K562 (cell line): ENCODE data around the gene FOS. TPM values are rescaled to one million over a fixed set of nuclear protein-coding genes. Genes with fewer than 3 reads are reported as not detected.

Experiments used
- CSDE1 ChIP-seq, 2 experiments: fragments of 450-650 bp; IDR thresholded peaks; 2 replicates each; pipeline ENCODE4 v1.6.1; 2016; ENCODE audit warnings: mild to moderate bottlenecking in 1 of 2
- HCFC1 ChIP-seq: IDR thresholded peaks from 2 replicates; pipeline ENCODE4 v1.6.1; 2012; ENCODE audit warnings: low read depth, low read length, improper control_type of control experiment
- MAFF ChIP-seq: IDR thresholded peaks from 2 replicates; pipeline ENCODE4 v1.6.1; 2012; ENCODE audit warnings: low read length, improper control_type of control experiment
- MAX ChIP-seq: sonication (generic); formaldehyde crosslinking; IDR thresholded peaks from 2 replicates; pipeline ENCODE4 v1.9.0; 2022; ENCODE audit warnings: mild to moderate bottlenecking, missing genetic modification reagents
- MEF2A ChIP-seq: IDR thresholded peaks from 2 replicates; pipeline ENCODE4 v1.6.1; 2011; ENCODE audit warnings: low read depth, mild to moderate bottlenecking, low read length, moderate library complexity; ENCODE audit not compliant: control insufficient read depth
- PREB ChIP-seq: sonication (generic); formaldehyde crosslinking; IDR thresholded peaks from 2 replicates; pipeline ENCODE4 v1.8.1; 2023; ENCODE audit warnings: mild to moderate bottlenecking, missing genetic modification reagents
- PRPF4 ChIP-seq: fragments of 200-400 bp; formaldehyde crosslinking; IDR thresholded peaks from one replicate; pipeline ENCODE4 v1.6.1; 2017; ENCODE audit warnings: low read length, low read depth, mild to moderate bottlenecking; ENCODE audit not compliant: insufficient read depth, poor library complexity, severe bottlenecking
- RB1 ChIP-seq: fragments of 450-650 bp; IDR thresholded peaks from 2 replicates; pipeline ENCODE4 v1.6.1; 2017; ENCODE audit warnings: low read depth, mild to moderate bottlenecking
- RCOR1 ChIP-seq, 2 experiments: IDR thresholded peaks; 2 replicates each; pipeline ENCODE4 v1.6.1; 2012; ENCODE audit warnings: low read depth in 2 of 2, low read length in 2 of 2, borderline replicate concordance in 1 of 2, improper control_type of control experiment in 1 of 2
- SMARCA5 ChIP-seq: fragments of 450-650 bp; IDR thresholded peaks from 2 replicates; pipeline ENCODE4 v1.6.1; 2016
- polyA plus RNA-seq, 8 experiments: library from polyadenylated mRNA; depleted of rRNA in 4 of 8; stranded (reverse) in 5 of 8; unstranded in 3 of 8; fragments of >200 nt; fragmentation: Nextera tagmentation in 2 of 8; fragmentation: Illumina TruSeq in 1 of 8; extraction: Ambion mirVana in 2 of 8; extraction: Trizol in 1 of 8; gene quantifications; 2 replicates each; pipeline versions ENCODE4 v1.2.1 to v1.2.3, GENCODE V29; 2011 to 2014; ENCODE audit warnings: inconsistent platforms in 1 of 8, missing spikeins in 1 of 8
- total RNA-seq, 7 experiments: library from RNA; depleted of rRNA in 6 of 7; stranded (reverse); fragments of >200 nt in 6 of 7; fragmentation: Illumina TruSeq in 2 of 7; extraction: Trizol in 2 of 7; gene quantifications; 2 replicates each; pipeline versions ENCODE4 v1.2.1 to v1.2.3, GENCODE V29; 2011 to 2021; ENCODE audit warnings: low replicate concordance in 1 of 7
- TF ChIP-seq, protein P1 (sequence below): sonication (generic); formaldehyde crosslinking; IDR thresholded peaks from 2 replicates; pipeline ENCODE4 v1.8.0; 2023; ENCODE audit warnings: missing genetic modification reagents, mild to moderate bottlenecking, borderline replicate concordance
- TF ChIP-seq, protein P2 (sequence below): sonication (generic); formaldehyde crosslinking; IDR thresholded peaks from 2 replicates; pipeline ENCODE4 v1.8.0; 2022; ENCODE audit warnings: missing genetic modification reagents, mild to moderate bottlenecking, borderline replicate concordance
- TF ChIP-seq, protein P3 (sequence below), 3 experiments: fragments of 200-800 bp in 1 of 3; fragments of 250-450 bp in 1 of 3; fragments of 450-650 bp in 1 of 3; sonication (Bioruptor Pico) in 1 of 3; sonication (Bioruptor generic) in 1 of 3; formaldehyde crosslinking in 1 of 3; IDR thresholded peaks; 2 replicates each; pipeline versions ENCODE4 v1.6.1 to v1.8.0; 2016 to 2022; ENCODE audit warnings: mild to moderate bottlenecking in 2 of 3, missing genetic modification characterization in 2 of 3, missing compliant biosample characterization in 1 of 3, moderate library complexity in 1 of 3

The FOS gene
- total and polyA plus RNA-seq, 9 of the 15 experiments (the other 6 are each of a cell fraction or from before 2014, with no cell fraction given) = 0.54 to 13.8 (median 8.9) TPM

DNA sequence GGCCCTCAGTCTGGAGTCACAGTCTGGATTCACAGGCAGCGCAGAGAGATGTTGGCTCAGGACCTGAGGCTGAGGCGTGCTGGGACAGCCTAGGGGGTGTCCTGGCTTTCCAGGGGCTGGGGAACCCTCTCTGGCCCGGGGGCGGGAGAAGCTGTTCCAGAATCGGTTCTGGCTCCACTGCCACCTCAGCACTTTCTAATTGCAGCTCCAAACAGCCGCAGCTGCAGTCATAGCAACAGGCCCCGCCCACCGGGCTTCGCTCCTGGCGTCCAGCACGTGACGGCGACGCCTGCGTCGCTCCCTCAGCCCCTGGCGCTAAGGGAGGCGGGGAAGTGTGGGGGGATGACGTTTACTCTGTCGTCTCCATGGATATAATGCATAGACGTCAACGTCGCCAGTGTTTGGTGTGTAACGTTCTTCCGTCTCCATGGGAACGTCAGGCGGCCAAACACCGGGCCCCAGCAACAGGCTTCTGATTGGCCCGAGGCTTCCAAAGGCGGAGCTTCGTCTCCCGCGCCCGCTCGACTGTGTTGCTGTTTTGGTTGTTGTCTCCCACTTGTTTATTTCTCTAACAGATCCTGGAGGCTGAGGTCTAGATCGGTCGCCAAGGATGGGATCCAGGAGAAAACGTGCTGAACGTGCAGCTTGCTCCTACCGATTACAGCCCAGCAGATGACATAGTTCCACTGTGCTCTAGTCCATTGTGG is 19.7 kb upstream of the FOS start (continued):
- TF ChIP-seq, protein P1, sequence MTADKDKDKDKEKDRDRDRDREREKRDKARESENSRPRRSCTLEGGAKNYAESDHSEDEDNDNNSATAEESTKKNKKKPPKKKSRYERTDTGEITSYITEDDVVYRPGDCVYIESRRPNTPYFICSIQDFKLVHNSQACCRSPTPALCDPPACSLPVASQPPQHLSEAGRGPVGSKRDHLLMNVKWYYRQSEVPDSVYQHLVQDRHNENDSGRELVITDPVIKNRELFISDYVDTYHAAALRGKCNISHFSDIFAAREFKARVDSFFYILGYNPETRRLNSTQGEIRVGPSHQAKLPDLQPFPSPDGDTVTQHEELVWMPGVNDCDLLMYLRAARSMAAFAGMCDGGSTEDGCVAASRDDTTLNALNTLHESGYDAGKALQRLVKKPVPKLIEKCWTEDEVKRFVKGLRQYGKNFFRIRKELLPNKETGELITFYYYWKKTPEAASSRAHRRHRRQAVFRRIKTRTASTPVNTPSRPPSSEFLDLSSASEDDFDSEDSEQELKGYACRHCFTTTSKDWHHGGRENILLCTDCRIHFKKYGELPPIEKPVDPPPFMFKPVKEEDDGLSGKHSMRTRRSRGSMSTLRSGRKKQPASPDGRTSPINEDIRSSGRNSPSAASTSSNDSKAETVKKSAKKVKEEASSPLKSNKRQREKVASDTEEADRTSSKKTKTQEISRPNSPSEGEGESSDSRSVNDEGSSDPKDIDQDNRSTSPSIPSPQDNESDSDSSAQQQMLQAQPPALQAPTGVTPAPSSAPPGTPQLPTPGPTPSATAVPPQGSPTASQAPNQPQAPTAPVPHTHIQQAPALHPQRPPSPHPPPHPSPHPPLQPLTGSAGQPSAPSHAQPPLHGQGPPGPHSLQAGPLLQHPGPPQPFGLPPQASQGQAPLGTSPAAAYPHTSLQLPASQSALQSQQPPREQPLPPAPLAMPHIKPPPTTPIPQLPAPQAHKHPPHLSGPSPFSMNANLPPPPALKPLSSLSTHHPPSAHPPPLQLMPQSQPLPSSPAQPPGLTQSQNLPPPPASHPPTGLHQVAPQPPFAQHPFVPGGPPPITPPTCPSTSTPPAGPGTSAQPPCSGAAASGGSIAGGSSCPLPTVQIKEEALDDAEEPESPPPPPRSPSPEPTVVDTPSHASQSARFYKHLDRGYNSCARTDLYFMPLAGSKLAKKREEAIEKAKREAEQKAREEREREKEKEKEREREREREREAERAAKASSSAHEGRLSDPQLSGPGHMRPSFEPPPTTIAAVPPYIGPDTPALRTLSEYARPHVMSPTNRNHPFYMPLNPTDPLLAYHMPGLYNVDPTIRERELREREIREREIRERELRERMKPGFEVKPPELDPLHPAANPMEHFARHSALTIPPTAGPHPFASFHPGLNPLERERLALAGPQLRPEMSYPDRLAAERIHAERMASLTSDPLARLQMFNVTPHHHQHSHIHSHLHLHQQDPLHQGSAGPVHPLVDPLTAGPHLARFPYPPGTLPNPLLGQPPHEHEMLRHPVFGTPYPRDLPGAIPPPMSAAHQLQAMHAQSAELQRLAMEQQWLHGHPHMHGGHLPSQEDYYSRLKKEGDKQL = no peak
- TF ChIP-seq PREB (no peak), SMARCA5 (no peak), CSDE1 (IDR thresholded peaks at IDR 0.05) (peak in 1 of 2 experiments; percentile 90; a peak in 2 of 4 replicates), RCOR1 (IDR thresholded peaks at IDR 0.05; ENCODE audit: borderline replicate concordance in 1 of 2, low read depth in 2 of 2, low read length in 2 of 2) (no peak), RB1 (no peak), MEF2A (no peak), PRPF4 (no peak), HCFC1 (no peak; the same call in 1 of the 2 replicates), MAX (CRISPR knock-in tag) (peak; percentile 81), MAFF (peak; percentile 88)
- TF ChIP-seq, protein P2, sequence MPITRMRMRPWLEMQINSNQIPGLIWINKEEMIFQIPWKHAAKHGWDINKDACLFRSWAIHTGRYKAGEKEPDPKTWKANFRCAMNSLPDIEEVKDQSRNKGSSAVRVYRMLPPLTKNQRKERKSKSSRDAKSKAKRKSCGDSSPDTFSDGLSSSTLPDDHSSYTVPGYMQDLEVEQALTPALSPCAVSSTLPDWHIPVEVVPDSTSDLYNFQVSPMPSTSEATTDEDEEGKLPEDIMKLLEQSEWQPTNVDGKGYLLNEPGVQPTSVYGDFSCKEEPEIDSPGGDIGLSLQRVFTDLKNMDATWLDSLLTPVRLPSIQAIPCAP (CRISPR knock-in tag) = no peak
- TF ChIP-seq, protein P3, sequence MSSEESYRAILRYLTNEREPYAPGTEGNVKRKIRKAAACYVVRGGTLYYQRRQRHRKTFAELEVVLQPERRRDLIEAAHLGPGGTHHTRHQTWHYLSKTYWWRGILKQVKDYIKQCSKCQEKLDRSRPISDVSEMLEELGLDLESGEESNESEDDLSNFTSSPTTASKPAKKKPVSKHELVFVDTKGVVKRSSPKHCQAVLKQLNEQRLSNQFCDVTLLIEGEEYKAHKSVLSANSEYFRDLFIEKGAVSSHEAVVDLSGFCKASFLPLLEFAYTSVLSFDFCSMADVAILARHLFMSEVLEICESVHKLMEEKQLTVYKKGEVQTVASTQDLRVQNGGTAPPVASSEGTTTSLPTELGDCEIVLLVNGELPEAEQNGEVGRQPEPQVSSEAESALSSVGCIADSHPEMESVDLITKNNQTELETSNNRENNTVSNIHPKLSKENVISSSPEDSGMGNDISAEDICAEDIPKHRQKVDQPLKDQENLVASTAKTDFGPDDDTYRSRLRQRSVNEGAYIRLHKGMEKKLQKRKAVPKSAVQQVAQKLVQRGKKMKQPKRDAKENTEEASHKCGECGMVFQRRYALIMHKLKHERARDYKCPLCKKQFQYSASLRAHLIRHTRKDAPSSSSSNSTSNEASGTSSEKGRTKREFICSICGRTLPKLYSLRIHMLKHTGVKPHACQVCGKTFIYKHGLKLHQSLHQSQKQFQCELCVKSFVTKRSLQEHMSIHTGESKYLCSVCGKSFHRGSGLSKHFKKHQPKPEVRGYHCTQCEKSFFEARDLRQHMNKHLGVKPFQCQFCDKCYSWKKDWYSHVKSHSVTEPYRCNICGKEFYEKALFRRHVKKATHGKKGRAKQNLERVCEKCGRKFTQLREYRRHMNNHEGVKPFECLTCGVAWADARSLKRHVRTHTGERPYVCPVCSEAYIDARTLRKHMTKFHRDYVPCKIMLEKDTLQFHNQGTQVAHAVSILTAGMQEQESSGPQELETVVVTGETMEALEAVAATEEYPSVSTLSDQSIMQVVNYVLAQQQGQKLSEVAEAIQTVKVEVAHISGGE (CRISPR knock-in tag; IDR thresholded peaks at IDR 0.05) = no peak
